Stimulated activated CD4-positive, alpha-beta T cell treated with anti-CD3 and anti-CD28 coated beads, Interleukin-2, amount 100 ng/mL, for 24 hours (primary cell): ENCODE results near the gene ZNF782.
"Not testable (repeated sequence)": the region's sequence is repeated elsewhere in the genome, so short reads cannot be mapped to it uniquely, and the experiment has no call there.

Experiments
- DNase-seq, 2 donors: peaks; one replicate each; pipeline ENCODE4 v3.0.0-alpha.2; 2020

Gene ZNF782

DNA sequence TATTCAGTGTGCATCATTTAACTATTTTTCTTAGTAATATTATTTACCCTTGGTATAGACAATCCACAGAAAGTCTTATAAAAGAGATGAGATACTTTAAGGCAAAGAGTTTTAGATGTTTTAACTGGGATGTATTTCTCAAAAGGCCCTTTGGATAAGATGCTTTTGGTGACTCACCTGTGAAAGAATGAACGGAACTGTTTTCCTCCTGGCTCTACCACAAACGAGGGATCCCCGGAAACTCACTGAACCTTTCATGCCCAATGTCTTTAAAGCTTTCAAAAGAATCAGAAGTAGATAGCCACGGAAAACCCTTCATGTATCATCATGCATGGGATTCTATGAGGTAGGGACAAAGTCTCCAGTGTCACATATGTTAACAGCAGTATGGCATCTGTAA lies 1.6 kb downstream of the ZNF782 start:
- DNase-seq = no peak

- DNase-seq = no peak
Observed at GRCh38 chr9:96844040-96844439, 10.3 kb downstream of the ZNF782 start.

DNA sequence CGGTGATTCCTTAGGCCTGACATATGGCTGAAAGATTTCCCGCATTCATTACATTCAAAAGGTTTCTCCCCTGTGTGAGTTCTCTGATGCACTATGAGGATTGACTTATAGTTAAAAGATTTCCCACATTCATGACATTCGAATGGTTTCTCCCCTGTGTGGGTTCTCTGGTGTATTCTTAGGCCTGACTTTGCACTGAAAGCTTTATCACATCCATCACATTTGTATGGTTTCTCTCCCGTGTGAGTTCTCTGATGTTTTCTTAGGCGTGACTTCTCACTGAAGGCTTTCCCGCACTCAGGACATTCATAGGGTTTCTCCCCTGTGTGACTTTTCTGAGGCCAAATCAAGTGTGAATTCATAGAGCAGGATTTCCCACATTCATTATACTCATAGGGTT lies 35.8 kb downstream of the ZNF782 start:
- no peak for DNase-seq

GRCh38 chr9:96817973-96818372 lies 36.3 kb downstream of the ZNF782 start:
- no peak for DNase-seq

- no peak for DNase-seq
Observed at GRCh38 chr9:96813607-96814006, 40.7 kb downstream of the ZNF782 start.

GRCh38 chr9:96798959-96799358 lies 55.4 kb downstream of the ZNF782 start:
- DNase-seq = not testable (repeated sequence)

DNA sequence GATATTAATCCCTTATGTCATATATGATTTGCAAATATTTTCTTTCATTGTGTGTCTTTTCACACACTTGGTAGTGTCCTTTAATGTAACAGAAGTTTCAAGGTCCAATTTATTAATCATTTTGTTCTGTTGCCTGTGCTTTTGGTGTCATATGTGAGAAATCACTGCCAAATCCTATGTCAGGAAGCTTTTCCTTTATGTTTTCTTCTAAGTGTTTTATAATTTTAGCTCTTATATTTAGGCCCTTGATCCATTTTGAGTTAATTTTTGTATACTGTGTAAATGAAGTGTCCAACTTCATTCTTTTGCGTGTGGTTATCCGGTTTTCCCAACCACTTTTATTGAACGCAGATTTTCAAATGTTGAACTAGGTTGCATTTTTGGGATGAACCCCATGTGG lies 70.3 kb downstream of the ZNF782 start:
- DNase-seq = no peak

DNA sequence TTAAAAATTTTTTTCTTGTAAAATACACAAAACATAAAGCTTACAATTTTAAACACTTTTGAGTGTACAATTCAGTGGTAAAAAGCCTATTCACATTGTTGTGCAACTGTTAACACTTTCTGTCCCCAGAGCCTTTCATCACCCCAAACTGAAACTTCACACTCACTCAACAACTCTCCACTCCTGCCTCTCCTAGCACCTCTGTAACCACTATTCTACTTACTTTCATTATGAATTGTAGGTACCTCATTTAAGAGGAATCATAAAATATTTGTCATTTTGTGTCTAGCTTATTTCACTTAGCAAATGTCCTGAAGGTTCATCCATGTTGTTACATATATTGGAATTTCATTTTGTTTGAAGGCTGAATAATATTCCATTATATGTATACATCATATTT lies 72.1 kb downstream of the ZNF782 start:
- DNase-seq = no peak

GRCh38 chr9:96781552-96781951 lies 72.8 kb downstream of the ZNF782 start:
- no peak for DNase-seq

DNA sequence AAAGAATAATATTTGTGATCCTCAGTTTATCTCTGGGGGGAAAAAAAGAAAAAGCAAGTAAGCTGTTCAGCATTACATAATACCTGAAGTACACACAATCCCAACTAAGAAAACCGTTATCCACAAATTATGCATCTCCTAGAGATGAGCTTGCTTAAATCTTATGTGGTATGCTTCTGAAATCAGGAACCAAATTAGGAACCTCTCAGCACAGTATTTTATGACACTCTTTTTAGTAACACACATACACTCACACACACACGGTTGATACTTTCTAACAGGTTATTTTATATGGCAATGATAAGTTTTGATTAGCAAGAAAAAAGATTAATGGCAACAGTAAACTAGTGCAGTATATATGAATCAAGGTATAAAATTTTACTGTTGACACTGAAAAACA lies 75.2 kb downstream of the ZNF782 start:
- DNase-seq = no peak

DNA sequence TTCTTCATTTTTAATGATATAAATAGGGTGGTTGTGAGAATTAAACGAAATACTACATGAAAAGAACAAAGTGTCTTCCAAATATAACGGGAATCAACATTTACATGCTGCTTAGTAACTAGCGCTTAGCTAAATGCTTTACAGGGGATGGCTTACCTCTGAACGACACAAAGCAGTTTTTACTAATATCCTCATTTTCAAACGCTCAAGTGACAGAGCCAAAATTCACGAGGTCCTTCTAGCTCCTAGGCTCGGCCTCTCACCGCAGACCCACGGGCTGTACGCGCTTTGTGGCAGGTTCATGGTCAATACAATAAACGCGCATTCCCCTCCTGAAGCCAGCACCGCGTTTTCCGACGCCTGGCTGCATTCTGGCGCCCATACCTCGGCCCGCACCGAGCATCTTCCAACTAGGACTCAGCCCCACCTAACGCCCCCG lies 76.9 kb downstream of the ZNF782 start:
- DNase-seq = no peak

- no peak for DNase-seq
Observed at GRCh38 chr9:96771124-96771523, 83.2 kb downstream of the ZNF782 start.

- DNase-seq = no peak
Observed at GRCh38 chr9:96769989-96770388, 84.3 kb downstream of the ZNF782 start.
